Gastrocnemius medialis (tissue), 4 donors: Measurements from ENCODE around the gene SC5D.

Experiments used
- POLR2A ChIP-seq, 2 donors: fragments of 450-650 bp; IDR thresholded peaks; one replicate each; pipeline ENCODE4 v1.6.1; 2017; ENCODE audit warnings: antibody characterized with exemption in 2 of 2, mild to moderate bottlenecking in 2 of 2, moderate library complexity in 2 of 2
- TF ChIP-seq, protein P1 (sequence below), 5 experiments: fragments of 450-650 bp in 3 of 5; fragments of 200-600 bp in 2 of 5; sonication (generic) in 2 of 5; IDR thresholded peaks in 4 of 5; conservative IDR thresholded peaks in 1 of 5; 1 replicate in 4 of 5; 2 replicates in 1 of 5; pipeline ENCODE4 v1.5.1; 2016 to 2019; ENCODE audit warnings: antibody characterized with exemption in 5 of 5, mild to moderate bottlenecking in 3 of 5, moderate library complexity in 3 of 5

DNA sequence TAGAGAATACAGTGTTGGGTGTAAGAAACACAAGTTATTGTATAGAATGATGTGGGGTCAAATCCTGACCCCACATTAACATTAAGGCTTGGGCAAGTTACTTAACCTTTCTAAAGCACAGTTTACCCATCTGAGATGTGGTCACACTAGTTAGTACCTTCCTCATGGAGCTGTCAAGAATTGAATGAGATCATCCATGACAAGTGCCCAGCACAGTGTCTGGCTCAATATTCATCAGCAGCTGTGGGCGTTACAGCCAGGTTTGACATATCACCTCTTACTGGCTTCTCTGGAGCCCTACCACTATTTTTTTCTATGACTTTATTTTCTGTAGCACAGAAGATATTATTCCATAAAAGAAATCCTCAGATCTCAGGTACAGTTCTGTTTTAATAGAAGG, 57.2 kb downstream of the SC5D start:
- TF ChIP-seq, protein P1, sequence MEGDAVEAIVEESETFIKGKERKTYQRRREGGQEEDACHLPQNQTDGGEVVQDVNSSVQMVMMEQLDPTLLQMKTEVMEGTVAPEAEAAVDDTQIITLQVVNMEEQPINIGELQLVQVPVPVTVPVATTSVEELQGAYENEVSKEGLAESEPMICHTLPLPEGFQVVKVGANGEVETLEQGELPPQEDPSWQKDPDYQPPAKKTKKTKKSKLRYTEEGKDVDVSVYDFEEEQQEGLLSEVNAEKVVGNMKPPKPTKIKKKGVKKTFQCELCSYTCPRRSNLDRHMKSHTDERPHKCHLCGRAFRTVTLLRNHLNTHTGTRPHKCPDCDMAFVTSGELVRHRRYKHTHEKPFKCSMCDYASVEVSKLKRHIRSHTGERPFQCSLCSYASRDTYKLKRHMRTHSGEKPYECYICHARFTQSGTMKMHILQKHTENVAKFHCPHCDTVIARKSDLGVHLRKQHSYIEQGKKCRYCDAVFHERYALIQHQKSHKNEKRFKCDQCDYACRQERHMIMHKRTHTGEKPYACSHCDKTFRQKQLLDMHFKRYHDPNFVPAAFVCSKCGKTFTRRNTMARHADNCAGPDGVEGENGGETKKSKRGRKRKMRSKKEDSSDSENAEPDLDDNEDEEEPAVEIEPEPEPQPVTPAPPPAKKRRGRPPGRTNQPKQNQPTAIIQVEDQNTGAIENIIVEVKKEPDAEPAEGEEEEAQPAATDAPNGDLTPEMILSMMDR (IDR thresholded peaks at IDR 0.05 in 4 of 5, conservative IDR thresholded peaks at IDR 0.05 in 1 of 5): no peak
- no peak for TF ChIP-seq POLR2A (IDR thresholded peaks at IDR 0.05)
